Fibroblast of peridontal ligament (primary cell): ENCODE data around the gene LBH.
A peak's percentile ranks its signal among the peaks of the same experiment; 100 is the strongest.
"Not testable (repeated sequence)": the region's sequence is repeated elsewhere in the genome, so short reads cannot be mapped to it uniquely, and the experiment has no call there.

Source experiments
- DNase-seq: peaks from one replicate; pipeline ENCODE4 v3.0.0-alpha.2; 2010; ENCODE audit errors: extremely low read depth

The LBH gene

DNA sequence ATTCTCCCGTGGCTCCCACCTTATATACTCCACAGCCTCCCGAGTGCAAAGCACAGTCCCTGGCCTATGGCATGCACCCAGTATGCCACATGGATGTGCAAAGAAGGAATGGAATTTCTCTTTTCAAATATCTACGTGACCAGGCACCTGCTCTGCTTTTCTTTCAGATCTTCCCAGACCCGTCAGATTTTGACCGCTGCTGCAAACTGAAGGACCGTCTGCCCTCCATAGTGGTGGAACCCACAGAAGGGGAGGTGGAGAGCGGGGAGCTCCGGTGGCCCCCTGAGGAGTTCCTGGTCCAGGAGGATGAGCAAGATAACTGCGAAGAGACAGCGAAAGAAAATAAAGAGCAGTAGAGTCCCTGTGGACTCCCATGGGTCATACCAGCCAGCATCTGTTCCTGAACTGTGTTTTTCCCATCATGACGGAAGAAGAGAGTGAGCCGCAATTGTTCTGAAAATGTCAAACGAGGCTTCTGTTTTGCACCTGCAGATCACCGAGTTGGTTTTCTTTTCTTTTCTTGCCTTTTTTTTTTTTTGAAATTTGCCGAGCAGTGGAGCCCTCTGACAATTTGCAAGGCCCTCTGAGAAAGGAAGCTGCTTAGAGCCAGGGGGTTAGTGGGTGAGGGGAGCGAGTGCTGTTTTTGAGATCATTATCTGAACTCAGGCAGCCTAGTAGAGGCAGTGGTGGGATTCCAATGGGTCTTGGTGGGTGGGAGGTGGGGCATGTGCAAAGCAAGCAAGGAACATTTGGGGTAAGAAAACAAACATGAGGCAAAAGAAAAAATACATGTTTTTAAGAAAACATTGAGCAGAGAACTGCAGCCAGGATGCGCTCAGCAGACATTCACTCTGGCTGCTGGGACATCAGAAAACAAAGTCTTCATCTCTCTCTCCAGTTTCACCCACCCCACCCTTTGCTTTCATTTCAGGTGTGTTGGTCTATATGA, 26.2 kb downstream of the LBH start:
- no peak for DNase-seq

DNA sequence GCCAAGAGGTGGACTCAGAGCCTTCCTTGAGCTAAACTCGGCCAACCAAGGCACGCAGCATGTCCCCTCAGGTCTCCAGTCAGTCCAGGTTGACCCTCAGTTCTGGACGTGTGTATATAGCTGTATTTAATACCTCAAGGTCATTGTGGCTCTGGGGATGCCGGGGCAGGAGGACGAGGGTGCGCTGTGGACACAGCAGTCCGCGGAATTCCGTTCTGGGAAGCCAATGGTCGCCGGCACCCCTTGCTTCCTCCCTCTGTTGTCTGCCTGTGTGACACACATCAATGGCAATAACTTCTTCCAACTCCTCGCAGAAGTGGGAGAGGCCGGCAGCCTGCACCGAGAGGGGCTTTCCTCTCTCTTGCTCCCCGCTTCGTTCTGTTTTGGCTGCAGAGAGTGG, 27.7 kb downstream of the LBH start:
- DNase-seq = no peak

DNA sequence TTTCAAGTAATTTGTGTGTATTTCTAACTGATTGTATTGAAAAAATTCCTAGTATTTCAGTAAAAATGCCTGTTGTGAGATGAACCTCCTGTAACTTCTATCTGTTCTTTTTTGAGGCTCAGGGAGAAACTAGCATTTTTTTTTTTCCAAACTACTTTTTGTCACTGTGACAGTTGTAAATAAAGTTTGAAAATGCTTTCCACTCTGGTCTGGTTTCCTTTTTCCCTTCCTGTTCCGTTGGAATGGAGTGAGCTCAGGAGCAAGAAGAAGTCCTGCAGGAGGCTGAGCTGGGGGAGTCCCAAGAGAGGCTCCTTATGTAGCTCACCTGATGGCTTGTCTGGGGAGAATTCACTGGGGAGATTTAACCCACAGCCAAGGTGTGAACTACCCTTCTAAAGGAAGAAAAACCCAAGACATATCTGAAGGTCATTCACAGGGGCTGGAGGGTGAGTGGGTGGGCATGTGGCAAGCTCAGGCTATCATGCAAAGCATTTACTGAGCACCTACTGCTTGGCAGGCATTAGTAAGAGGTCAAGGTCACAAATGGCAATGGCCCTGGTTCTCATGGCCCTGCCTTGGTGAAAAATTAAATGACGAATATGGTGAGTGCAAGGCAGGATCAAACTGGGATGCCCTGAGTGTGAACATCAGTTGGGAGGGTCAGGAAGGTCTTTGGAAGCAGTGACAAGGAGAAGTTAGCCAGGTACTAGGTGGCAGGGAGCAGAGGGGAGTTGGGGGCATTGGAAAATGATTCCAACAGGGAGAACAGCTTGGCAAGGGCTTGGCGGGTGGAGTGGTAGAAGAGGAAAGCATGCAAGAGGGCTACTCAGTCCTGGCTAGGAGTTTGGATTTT, 28.7 kb downstream of the LBH start:
- no peak for DNase-seq

DNA sequence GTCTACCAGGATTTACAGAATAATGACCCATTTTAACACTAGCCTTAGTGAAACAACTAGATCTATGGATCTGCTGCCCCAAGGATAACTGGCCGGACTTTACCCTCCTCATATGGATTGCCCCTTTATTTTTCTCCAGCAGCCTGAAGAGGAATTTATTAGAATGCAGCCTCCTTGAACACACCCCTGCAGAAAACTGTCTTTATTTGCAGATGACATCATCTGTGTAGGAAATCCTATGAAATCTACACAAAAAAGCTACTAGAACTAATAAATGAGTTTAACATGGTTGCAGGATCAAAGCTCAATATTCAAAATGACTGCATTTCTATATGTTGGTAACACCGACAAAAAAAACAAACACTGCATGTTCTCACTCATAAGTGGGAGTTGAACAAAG, 29.6 kb downstream of the LBH start:
- no peak for DNase-seq

DNA sequence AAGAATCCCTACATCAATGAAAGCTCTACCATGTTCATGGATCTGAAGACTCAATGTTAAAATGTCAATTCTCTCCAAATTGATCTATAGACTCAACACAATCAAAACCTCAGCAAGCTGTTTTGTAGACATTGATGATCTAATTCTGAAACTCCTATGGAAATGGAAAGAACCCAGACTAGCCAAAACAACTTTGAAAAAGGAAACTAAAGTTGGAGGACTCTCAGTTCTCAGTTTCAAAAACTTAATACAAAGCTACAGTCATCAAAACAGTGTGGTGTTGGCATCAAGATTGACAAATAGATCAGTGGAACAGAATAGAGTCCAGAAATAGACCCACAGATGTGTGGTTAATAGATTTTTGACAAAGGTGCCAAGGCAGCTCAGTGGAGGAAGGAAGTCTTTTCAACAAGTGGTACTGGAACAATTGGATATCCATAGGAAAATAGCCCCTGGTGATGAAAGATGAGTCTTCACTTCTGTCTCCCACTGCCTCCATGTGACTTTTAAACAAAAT, 30.4 kb downstream of the LBH start:
- no peak for DNase-seq

DNA sequence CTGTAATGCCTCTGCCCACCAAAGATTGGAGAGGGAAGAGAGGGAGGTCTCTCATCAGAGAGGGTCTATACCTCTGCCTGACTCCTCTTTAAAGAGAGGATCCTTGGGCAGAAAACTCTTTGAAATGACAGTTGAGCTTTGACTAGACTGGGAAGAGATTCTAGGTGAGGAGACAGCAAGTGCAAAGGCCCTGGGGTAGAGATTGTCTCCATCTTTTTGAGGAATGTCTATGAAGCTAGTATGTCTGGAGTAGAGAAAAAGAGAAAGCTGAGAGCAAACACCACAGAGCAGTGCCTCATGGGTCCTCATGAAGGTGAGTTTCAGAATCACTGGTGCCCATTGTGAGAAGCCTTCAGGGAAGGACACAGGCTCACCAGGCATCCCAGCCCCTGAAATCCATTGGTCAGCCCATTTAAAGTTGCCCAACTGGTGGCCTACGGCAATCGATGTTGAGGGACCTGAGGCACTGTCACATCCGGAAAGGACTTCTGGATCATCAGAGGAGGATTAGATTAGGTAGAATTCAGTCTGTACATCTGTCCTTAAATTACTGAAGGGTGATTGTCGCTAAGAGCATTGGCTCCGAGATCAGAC, 31.5 kb downstream of the LBH start:
- no peak for DNase-seq

DNA sequence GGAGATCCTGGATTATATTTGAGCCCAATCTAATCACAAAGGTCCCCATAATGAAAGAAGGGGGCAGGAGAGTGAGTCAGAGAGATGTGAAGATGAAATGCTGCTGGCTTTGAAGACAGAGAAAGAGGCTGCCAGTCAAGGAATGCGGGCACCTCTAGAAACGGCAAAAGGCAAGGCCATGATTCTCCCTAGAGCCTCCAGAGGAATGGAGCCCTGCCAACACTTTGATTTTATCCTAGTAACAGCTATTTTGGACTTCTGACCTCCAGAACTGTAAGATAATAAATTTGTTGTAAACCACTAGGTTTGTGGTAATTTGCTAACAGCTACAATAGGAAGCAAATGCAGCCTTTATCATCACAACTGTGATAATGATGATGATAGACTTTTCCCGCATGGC, 32.9 kb downstream of the LBH start:
- DNase-seq = no peak

DNA sequence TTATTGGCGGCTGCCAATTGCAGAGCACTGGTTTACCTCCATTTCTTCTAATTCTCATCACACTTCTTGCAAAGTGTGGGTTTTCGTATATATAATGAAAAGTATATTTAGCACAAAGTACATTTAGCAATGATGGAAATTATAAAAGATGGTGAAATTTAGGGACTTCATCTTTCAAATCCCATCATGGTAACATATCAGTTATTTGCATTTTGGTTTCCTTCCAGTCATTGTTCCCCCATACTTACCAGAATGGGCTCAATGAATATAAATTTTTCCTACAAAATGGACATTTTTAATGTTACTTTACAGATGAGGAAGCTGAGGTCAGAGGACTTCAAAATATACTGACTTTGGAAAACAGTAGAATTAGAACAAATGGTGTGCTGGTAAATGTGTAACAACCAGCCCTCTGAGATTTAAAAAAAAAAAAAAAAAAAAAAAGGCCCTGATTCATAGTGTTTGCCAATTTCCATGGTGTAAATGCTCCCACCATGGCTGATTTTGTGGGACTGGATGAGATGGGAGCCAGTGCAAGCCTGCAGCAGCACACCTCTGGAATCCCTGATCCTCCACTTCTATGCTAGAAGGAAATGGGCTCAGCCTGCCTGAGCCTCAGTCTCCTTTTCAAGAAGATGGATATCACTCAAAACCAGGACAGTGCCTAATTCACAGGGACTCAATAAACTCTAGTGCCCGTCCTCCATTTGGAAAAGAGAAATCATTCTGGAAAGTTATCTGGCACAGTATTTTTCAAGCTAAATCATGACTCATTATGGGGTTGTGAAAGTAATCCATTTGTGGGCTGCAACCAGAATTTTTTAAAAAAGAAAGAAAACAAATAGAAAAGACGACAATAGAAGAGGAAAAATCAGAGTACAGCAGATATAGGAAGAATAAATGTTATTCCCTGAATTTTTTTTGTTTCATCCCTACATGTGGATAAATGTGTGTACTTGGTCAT, 34.0 kb downstream of the LBH start:
- DNase-seq = peak; percentile 73

DNA sequence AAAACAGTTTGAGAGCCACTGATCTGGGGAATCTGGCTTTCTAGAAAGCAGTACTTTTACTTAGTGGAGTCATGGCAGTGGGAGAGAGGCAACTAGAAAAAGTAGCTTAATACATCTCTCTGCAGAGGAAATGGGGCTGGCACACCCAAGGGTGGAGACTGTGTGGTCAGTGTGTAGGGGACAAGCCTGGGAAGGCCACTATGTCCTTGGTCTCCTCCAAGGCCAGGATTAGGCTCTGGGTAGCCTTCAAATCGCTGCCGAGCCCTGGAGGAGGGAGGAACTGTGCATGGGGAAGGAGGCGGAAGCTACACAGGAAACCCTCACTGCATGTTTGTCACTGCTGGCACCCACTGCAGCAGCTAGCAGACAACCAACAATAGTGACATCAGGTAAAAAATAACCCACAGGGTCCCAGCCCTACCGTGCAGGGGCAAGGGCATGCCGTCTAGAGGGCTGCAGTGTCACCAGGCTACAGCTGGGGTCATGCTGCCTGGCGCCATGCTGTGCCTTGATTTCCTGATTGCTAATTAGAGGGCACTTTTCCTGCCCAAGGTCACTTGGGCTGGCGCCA, 34.8 kb downstream of the LBH start:
- DNase-seq = no peak

DNA sequence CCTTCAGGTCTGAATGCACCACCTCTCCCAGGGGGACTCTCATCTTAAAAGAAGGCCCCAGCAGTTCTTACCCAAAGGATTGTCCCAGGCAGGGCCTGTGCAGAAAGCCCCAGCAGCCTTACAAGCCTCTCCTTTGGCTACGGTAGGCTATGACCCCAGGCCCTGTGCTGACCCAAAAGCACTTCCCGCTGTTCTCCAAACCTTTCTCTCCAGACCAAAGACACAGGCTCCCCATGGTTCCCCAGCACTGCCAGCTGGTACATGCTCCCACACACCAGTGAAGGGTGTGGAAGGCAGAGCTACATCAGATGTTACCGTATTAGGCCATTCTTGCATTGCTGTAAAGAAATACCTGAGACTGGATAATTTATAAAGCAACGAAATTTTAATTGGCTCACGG, 35.4 kb downstream of the LBH start:
- no peak for DNase-seq

DNA sequence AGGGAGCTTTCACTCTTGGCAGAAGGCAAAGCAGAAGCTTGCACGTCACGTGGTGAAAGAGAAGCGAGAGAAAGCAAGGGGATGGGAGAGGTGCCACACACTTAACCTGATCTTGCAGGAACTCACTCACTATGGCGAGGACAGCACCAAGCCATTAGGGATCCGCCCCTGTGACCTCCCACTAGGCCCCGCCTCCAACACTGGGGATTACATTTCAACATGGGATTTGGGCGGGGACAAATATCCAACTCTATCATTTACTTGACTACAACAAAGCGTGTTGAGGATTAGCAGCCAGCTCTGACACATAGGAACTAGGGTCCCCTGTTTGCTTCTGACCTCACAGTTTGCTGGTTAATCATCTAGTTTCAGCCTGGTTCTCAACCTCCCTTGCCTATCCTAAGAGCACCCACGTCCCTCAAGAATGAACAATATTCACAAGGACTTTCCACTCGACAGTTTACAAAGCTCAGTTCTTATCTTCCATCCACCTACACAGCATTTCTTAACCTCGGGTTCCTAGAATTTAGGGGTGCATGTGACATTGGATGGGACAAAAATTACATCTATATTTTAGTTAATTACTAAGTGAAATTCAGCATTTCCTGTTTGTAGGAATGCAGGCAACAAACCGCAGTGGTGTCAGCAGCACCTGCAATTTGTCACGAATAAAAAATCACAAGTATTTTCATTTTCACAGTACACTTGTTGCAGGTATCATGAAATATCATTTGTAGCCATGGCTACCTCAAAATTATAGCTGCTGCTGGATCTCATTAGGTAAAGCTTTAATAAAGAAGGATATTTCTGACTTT, 36.0 kb downstream of the LBH start:
- no peak for DNase-seq

DNA sequence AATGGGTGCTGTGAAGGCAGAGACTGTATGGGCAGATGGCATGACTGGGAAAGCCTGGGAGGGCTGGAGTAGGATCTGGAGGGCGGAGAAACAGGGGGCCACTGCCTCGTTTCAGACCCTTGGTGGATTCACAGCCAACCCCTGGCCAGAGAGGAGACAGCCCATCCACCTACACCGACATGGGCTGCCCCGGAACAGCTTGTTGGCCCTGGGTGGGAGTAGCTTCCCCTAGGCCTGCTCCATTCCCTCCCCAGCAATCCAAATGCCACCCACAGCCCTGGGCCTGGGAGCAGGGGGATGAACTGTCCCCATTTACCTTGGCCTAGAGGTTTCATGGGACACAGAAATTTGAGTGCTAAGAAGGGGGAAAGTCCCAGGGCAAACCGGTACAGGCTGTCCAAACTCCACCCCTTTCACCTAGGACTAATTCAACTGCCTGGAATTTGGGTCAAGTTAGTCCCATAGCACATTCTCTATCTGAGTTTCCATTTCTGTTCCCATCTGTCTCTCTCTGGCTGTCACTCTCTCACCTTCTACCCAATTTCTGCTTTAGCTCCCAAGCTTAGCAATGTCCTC, 37.0 kb downstream of the LBH start:
- DNase-seq = no peak

DNA sequence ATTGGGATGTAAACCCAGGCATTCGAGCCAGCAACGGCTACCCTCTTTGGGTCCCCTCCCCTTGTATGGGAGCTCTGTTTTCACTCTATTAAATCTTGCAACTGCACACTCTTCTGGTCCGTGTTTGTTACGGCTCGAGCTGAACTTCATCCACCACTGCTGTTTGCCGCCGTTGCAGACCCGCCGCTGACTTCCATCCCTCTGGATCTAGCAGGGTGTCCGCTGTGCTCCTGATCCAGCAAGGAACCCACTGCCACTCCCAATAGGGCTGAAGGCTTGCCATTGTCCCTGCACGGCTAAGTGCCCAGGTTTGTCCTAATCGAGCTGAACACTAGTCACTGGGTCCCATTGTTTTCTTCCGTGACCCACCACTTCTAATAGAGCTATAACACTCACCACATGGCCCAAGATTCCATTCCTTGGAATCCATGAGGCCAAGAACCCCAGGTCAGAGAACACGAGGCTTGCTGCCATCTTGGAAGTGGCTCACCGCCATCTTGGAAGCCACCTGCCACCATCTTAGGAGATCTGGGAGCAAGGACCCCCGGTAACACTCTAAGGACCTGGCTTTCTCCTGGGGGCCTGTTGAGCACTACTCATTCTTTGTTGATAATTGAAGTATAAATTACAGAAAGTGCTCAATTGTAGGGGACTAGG, 37.9 kb downstream of the LBH start:
- not testable (repeated sequence) for DNase-seq

DNA sequence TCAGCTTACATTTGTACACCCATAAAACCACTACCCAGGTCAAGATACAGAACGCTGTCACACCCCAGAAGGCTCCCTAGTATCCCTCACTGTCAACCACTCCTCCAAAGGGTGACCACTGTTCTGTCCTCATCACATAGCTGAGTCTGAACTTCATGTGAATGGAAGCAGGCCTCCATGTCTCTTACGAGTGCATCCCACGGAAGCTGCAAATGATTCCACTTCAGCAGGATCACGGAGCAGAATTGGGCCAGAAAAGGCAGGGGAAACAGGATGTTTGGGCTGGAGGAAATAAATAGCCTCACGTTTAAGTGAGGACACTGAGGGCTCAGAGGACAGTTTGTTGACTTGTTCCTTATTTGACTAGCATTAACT, 38.4 kb downstream of the LBH start:
- DNase-seq = no peak

DNA sequence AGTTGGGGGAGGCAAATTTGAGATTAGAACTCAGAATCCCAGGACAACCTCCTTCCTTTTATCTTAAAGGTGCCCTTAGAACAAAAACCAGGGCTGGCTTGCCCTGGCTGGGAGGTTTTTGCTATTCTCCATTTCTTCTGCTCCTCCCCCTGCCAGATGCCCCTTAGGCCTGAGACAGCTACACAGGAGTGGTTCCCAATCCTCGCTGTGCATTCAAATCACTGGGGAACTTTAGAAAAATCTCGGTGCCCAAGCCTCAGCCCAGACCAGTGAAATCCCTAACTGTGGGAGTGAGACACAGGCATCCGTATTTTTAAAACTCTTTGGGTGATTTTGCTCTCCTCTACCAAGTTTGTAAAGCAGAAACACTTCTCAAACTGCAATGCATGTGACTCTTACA, 38.8 kb downstream of the LBH start:
- DNase-seq = no peak

DNA sequence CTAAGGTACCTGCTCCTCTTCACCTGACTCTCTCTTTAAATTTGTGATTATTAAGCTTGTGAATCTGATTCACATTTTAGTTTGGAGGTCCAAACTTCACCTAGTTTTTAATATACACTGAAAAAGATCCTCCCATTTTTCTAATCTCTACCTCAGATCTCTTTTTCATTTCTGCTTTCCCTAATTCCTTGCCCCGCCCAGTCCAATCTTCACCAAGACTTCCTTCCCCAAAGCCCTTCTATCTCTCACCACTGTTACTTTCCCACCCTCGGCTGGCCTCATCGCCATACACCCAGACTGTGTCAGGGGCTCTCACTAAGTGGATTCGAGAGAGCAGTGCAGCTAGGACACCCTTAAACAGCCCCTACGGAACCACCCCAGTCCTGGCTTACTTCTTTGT, 40.0 kb downstream of the LBH start:
- no peak for DNase-seq

DNA sequence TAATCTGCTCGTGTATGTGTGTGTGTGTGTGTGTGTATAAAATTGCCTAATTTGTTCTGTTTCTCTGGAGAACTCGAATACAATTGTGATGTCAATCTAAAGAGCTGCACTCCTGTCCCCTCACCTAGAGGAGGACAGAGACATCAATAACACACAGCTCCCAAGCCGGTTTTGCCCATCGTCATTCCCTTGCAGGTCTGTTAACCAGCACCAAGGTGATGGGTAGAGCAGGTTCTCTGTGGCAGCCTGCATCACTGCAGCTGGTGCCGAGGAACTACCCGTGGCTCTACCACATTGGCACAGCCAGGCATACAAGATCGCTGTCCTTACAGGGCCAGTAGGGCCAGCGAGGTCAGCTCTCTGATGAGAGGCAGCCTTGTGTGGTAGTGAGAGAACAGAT, 41.0 kb downstream of the LBH start:
- DNase-seq = no peak

DNA sequence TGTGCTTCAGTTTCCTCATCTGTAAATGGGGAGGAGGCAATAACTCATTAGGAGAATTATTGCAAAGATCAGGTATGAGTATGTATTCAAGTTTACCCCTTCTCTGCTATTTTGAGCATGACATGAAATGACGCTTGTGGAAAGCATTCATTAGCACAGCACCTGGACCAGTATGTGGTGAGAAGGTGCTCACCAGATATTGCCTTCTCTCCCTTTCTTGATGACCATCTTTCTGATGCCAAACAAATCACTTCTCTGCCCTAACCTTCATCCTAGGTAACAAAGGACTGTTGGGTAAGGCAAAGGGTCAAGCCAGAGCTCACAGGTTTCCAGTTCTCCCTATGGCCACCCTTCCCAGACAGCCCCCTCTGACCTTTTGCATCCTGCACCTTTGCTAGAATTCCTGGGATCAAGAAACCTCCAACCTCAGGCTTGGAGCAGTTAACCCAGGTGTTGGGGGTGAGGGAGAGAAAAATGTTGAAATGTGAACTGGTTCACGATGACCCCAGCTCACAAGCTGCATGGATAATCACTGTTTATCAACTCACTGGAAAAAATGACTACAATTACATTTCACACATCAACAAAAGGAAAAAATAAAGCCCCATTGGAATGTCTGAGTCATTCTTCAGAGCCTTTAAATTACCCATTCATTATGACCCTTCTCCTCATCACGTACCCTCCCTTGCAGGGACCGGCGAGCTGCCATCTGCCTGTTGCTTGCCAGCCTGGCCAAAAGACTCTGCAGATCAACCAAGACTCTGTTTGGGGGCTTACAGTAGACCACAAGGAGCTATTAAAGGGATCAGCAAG, 41.6 kb downstream of the LBH start:
- peak; percentile 78 for DNase-seq
